COLO829 (cell line): ENCODE results near the gene SLK.

Experiments used
- DNase-seq: peaks from one replicate; pipeline ENCODE4 v3.0.0; 2012; ENCODE audit warnings: low spot score

The SLK gene

GRCh38 chr10:103941801-103942200 lies 25.1 kb upstream of the SLK start:
- DNase-seq = peak; percentile 26

- no peak for DNase-seq
Measured at GRCh38 chr10:103942866-103943265, 24.1 kb upstream of the SLK start.

GRCh38 chr10:103947799-103948516 lies 19.0 kb upstream of the SLK start:
- no peak for DNase-seq

DNA sequence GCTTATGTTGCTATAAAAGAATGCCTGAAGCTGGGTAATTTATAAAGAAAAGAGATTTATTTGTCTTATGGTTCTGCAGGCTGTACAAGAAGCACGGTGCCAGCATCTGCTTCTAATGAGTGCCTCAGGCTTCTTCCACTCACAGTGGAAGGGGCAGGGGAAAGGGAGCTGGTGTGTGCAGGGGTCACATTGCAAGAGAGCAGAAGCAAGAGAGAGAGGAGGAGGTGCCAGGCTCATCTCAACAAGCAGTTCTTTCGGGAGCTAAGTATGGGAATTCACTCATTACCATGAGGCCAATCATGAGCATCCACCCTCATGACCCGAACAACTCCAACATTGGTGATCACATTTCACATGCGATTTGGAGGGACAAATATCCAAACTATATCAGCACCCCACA lies 17.2 kb upstream of the SLK start:
- no peak for DNase-seq

GRCh38 chr10:103951183-103951582 lies 15.8 kb upstream of the SLK start:
- DNase-seq = no peak

GRCh38 chr10:103951942-103952341 lies 15.0 kb upstream of the SLK start:
- no peak for DNase-seq

GRCh38 chr10:103954543-103954942 lies 12.4 kb upstream of the SLK start:
- no peak for DNase-seq

- DNase-seq = no peak
Measured at GRCh38 chr10:103958996-103959395, 7.9 kb upstream of the SLK start.

- no peak for DNase-seq
Measured at GRCh38 chr10:103960103-103960502, 6.8 kb upstream of the SLK start.

GRCh38 chr10:103967448-103968071 lies 620 bp downstream of the SLK start:
- no peak for DNase-seq

DNA sequence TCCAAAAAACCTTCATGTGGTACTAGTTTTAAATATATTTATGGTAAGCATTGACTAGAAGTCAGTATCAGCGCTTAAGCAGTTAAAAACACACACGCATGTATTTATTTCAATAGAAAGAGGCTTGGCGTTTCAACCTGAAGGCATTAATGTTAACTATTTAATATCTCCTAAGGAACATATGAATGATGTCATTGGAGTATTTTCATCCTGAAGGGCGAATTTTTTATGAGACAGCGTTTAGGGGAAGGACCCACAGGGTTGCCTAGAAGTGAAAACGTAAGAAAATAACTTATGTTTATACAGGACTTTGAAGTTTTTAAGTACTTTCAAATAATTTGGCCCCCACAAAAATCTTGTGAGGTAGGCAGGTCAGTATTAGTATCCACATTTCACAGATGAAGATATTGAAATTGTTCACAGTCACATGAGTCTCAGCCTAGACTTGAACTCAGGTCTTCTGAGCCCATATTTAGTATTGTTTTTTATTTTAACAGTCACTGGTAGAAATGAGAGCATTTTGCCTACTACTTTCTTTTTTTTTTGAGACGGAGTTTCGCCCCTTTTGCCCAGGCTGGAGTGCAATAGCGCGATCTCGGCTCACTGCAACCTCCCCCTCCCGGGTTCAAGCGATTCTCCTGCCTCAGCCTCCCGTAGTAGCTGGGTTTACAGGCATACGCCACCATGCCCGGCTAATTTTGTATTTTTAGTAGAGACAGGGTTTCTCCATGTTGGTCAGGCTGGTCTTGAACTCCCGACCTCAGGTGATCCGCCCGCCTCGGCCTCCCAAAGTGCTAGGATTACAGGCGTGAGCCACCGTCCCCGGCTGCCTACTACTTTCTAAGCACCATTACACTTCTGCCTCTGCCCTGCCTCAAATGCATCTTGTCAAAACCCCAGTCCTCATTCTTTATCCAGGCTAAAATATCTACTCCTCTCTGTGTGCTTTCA lies 1.8 kb downstream of the SLK start:
- no peak for DNase-seq

DNA sequence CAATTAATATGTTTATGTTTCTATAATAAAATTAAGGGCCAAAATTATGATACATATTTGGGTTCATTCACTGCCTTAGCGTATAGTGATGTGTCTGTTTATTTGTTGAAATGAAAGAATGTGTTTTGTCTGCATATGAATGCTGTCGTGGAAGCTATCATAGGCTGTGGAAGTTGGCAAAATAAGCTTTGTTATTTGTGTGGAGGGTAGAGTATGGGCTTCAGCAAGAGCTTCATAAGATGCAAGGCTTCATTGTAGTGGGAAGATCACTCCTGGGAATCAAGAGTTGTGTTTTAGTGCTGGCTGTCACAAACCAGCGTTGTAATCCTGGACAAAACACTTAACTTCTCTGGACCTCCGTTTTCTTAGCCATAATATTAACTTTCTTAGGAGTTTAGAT lies 2.5 kb downstream of the SLK start:
- no peak for DNase-seq

DNA sequence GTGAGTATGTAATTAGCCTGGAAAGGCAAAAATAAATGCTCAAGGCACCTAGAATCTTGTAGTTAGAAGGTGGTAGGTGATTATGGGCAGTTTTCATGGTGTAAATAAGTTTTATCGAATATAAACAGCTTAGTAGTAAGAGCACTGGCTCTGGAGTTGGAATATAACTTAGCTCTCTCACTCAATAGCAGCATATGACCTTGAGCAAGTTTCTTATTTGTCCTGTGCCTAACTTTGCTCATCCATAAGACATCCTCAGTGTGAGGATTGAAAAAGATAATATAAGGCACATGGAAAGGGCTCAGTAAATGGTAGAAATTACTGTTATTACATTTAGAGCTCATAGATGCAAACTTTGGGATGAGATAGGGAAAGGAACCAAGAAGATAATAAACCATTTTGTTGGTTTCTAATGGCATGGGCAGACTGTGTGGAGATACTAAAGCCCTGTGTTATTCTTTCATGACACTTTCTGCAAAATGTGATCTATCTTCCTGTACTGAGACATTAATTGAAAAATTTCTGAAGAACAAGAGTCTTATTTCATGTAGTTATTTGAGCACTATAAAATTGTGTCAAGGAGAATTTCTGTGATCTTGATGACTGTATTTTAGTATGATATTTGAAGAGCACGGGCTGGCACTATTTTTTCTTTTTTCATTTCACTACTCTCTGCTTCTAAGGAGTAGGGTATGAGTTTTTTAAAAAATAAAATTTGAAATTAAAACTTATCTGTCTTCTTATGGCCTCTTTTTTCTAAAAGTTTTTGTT lies 3.1 kb downstream of the SLK start:
- DNase-seq = no peak

DNA sequence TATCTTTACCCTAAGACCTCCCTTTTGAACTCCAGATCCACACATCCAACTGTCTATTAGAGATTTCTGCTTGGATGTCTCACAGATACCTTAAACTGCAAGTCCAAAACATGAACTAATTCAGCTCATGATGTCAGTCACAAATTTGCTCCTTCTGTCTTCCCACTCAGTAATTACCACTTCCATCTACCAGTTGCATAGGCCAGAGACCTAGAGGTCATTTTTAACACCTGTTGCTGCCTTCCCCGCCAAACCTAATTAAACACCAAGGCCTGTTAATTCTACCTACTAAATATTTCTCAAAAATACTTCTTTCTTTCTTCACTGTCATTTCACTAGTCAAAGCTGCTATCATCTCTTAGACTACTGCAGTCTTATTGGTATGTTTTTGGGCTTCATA lies 8.2 kb downstream of the SLK start:
- no peak for DNase-seq

DNA sequence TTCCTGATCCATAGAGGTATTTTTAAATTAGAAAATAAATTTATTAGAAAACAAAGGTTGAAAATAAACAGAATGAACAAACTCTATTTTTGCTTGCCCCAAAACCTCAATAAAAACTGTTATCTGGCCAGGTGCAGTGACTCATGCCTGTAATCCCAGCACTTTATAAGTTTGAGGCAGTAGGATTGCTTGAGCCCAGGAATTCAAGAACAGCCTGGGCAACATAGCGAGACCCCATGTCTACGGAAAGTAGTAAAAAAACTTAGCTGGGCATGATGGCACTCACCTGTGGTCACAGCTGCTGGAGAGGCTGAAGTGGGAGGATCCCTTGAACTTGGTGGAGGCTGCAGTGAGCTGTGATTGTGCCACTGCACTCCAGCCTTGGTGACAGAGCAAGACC lies 10.3 kb downstream of the SLK start:
- no peak for DNase-seq

GRCh38 chr10:103979530-103979929 lies 12.6 kb downstream of the SLK start:
- no peak for DNase-seq

DNA sequence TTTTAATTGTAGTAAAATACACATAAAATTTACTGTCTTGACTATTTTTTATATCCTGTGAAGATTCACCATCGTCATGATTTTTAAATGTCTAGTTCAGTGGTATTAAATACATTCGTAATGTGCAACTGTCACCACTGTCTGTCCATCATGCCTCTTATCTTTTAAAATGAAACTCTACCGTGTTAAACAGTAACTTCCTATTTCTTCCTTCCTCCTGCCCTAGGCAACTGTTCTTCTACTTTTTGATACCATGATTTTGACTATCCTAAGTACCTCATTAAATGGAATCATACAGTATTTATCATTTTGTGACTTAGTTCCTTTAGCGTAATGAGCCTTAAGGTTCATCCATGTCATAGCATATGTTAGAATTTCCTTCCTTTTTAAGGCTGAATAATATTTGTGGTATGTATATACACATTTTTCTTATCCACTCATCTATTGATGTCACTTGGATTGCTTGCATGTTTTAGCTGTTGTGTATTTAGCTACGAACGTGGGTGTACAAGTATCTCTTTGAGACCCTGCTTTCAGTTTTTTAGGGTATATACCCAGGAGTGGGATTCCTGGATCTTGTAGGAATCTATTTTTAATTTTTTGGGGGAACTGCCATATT lies 13.5 kb downstream of the SLK start:
- DNase-seq = no peak

DNA sequence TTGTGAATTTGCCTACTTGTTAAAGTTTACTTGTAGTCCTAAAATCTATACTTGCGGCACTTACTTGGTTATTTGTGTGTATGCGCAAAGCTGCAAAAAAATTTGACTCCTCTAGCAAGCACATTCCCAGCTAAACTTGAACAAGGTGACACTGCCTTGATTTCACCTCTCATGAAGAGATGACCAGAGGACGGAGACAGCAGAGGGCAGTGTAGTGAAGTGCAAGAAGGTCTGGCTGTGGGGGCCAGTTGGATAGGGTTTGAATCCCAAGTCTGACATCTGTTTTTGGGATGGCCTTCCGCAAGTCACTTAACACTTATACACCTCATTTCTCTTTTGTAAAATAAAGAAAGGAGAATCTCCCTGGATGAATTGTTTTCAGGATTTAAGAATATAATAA lies 15.7 kb downstream of the SLK start:
- DNase-seq = no peak

- no peak for DNase-seq
Measured at GRCh38 chr10:103983367-103983911, 16.5 kb downstream of the SLK start.

DNA sequence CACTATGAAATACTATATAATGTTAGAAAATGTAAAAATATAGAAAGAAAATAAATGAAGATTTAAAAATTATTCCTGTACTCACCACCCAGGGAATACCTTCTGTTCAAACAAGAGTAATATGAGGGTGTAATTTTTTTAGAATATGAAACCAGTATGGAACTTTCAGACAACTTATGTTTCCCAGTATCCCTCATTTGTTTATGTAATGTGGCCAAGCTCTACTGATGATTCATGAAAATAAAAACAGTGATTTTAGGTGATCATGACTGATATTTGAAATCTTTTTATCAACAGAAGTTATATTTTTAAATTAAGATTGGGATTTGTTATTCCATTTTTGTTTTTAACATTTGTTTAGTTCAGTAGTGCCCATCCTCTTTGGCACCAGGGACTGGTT lies 18.8 kb downstream of the SLK start:
- no peak for DNase-seq

DNA sequence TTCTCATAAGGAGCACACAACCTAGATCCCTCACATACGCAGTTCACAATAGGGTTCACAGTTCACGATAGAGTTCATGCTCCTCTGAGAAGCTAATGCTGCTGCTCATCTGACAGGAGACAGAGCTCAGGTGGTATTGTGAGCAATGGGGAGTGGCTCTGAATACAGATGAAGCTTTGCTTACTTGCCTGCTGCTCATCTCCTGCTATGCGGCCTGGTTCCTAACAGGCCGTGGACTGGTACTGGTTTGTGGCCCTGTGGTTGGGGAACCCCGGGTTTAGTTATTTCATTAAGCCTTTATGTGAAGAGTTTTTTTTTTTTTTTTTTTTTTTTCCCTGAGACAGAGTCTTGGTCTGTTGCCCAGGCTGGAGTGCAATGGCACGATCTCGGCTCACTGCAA lies 19.4 kb downstream of the SLK start:
- no peak for DNase-seq
